ENCODE results near the gene CRACR2A.

CRACR2A gene, protein sequence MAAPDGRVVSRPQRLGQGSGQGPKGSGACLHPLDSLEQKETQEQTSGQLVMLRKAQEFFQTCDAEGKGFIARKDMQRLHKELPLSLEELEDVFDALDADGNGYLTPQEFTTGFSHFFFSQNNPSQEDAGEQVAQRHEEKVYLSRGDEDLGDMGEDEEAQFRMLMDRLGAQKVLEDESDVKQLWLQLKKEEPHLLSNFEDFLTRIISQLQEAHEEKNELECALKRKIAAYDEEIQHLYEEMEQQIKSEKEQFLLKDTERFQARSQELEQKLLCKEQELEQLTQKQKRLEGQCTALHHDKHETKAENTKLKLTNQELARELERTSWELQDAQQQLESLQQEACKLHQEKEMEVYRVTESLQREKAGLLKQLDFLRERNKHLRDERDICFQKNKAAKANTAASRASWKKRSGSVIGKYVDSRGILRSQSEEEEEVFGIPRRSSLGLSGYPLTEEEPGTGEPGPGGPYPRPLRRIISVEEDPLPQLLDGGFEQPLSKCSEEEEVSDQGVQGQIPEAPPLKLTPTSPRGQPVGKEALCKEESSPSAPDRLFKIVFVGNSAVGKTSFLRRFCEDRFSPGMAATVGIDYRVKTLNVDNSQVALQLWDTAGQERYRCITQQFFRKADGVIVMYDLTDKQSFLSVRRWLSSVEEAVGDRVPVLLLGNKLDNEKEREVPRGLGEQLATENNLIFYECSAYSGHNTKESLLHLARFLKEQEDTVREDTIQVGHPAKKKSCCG

DNA sequence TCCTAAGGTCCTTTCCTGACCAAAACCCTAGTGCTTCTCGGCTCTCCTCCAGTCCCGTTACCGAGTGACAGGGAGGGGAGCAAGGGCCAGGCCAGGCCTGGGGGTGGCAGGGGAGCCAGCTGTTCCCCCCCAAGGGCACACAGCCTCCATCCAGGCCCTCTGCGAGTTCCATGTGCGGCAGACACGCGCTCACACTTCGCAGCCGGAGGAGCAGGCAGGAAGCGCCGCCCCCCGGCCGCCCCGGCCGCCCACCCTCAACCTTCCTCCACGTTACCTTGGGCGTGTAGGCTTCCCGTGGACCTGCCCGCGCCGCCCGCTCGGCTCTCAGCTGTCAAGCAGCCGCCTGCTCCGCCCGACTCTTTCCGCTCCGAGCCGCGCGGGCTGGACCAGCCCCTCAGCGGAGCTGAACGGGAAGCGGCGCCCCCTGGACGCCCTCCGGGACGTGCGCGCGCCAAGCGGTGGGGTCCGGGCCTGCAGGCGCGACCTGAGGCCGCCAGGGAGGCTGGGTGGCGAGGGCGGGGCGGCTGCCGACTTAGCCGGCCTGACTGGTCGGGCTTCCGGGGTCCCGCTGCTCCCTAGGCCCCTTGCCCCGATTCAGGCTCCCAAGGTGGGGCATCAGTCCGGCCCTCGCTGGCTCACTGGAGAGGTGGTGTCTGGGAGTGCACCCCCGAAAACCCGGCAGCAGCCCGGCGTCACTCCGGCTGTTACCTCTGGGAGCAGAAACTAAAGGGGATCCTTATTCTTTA is at the start of gene CRACR2A:
TSS of gene CRACR2A (minus strand) at position 369 of the 746 bp plus-strand sequence. CDS start 56,110 bp downstream, outside the sequence.
- peak within 1 kb of the TSS; percentile 99 for H3K27ac Mint-ChIP-seq
- no peaks in the 10 kb centered on the region for H3K27me3 Mint-ChIP-seq
- peak within 1 kb of the TSS; percentile 98 for H3K4me3 Mint-ChIP-seq
- peaks cover 9% of the 10 kb centered on the region for H3K36me3 Mint-ChIP-seq
- H3K4me1 Mint-ChIP-seq (ENCODE audit: low read depth), result peaks cover 57% of the 10 kb centered on the region
- H3K9me3 Mint-ChIP-seq (ENCODE audit: low read depth), result no peaks in the 10 kb centered on the region

DNA sequence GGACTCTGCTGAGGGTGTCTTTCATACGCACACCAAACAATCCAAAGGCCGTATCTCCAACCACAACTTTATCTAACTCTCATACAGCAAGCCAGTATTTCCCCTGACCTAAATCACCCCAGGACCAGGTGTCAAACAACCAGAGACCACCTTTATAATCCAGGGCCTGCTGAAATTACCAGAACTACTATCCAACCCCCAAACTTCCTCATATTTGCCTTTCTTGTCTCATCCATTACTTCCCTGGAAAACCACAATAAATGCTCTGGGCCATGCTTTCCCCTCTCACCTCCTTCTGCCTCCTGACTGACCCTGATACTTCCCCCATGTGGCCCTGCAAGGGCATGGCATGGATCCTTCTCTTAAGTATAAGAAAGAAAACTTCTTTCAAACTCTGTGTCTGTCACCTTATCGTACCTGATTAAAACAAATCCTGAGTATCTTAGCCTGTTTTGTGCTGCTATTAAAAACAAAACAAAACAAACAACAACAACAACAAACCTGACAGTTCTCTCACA is 44.7 kb upstream of the CRACR2A start:
- Mint-ChIP-seq H3K9me3 (ENCODE audit: low read depth) (no peaks in the 10 kb centered on the region), H3K4me3 (no peak overlapping the region), H3K27ac (no peak overlapping the region), H3K27me3 (no peaks in the 10 kb centered on the region), H3K36me3 (peaks cover 9% of the 10 kb centered on the region), H3K4me1 (ENCODE audit: low read depth) (no peaks in the 10 kb centered on the region)

DNA sequence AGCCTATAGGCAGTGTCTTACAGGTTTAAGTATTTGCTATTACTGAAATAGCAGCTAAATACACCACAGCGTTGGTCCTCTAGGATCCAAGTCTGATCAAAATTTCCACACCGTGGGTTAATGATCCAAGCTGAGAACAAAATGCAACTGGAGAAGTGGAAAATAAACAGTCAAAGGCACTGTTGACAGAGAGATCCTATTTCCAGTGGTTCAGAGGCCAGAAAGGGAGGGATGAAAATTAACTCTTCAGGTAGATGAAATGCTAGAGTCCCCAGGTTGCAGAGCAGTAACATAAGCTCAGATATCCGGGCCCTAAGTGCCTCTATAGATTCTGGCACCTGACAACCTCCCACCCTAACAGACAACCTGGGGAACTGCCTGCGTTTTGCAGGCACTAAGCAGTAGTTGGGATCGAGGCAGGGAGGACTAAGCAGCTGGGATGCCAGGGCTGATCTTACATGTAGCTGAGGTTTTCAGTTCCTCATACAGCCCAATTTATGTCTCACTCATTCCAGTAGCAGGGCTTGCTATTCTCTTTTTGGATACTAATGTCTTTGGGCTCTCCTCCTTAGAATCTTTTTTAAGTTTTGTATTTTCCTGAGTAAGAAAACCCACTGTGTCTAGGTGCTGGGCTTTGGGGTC is 42.7 kb upstream of the CRACR2A start:
- Mint-ChIP-seq H3K9me3 (ENCODE audit: low read depth) (no peaks in the 10 kb centered on the region), H3K4me1 (ENCODE audit: low read depth) (no peaks in the 10 kb centered on the region), H3K36me3 (peaks cover 9% of the 10 kb centered on the region), H3K27ac (no peak overlapping the region), H3K4me3 (no peak overlapping the region), H3K27me3 (no peaks in the 10 kb centered on the region)

DNA sequence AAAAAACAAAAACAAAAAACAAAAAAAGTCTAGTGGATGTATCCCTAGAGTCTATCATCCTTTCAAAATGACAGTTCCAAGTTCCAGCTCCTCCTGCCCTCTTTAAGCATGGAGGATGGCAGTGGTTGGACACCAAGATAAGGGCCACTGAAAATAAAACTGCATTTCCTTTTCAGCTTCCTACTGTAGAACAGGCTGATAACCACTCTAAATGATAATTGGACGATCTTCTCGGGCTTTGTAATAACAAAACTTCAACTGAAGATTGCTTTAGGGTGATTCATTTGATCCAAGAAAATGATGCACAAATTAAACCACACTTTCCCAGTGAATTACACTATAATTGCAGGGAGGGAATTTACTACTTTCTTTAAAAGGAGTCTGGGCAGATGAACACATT is 42.2 kb upstream of the CRACR2A start:
- H3K27me3 Mint-ChIP-seq, result no peaks in the 10 kb centered on the region
- H3K4me1 Mint-ChIP-seq (ENCODE audit: low read depth), result no peaks in the 10 kb centered on the region
- no peak overlapping the region for H3K4me3 Mint-ChIP-seq
- H3K9me3 Mint-ChIP-seq (ENCODE audit: low read depth), result no peaks in the 10 kb centered on the region
- H3K36me3 Mint-ChIP-seq, result peaks cover 9% of the 10 kb centered on the region
- no peak overlapping the region for H3K27ac Mint-ChIP-seq

DNA sequence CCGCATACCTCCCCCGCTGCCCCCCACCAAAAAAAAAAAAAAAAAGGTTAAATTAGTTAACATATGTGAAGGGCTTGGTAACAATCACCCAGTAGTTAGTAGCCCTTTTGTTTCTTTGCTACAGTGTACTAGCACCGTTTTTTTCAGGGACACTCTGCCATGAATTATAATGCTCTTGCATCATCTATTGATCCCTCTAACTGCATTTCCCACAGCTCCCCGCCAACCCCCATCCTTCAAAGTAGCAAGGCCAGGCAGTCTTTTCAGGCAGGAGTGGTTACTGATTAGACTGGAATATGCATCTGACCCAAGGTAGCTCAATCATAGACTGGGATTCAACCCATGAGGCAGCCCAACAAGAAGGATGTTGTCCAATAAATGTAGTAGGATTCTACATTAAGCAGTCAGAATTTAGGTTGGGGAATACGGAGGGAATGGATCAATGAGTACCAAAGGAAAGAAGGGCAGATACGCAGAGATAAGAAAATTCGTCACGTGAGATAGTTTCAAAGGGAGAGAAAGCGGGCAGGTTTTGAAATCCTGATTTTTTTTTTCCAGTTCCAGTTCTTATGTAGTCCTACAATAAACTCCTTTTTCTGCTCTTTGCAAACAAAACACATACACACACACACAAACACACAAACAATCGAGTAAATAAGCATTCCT is 39.8 kb upstream of the CRACR2A start:
- Mint-ChIP-seq H3K9me3 (ENCODE audit: low read depth) (no peaks in the 10 kb centered on the region), H3K27me3 (no peaks in the 10 kb centered on the region), H3K36me3 (peaks cover 13% of the 10 kb centered on the region), H3K4me3 (no peak overlapping the region), H3K4me1 (ENCODE audit: low read depth) (no peaks in the 10 kb centered on the region), H3K27ac (no peak overlapping the region)

DNA sequence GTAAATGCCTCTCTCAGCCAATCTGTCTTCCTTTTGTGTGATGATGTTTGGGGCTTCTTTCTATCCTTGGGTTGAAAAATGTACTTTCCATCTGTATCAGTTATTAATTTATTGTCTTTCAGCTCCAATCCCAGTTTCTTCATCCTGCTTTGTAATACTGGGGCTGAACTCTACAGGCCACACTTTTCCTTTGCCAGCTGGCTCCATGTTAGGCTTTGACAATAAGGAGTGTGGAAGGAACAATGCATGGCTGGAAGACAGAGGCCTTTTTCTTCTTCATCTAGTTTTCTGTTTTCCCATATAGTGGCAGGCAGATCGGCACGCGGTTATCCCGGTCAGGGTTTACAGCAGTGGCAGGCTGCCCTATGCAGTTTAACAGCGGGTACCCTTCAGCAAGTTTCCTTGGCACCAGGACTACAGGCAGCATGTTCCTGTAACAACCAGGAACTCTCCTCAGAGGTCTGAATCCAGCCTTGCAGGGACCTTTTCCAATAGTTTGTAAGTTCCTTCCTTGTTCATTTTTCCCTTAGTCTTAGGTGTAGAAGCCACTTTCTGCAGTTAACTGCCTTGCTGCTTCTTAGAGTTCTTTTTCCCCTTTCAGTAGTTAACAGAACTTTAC is 38.5 kb upstream of the CRACR2A start:
- Mint-ChIP-seq H3K4me1 (ENCODE audit: low read depth) (no peaks in the 10 kb centered on the region), H3K27me3 (no peaks in the 10 kb centered on the region), H3K27ac (no peak overlapping the region), H3K4me3 (no peak overlapping the region), H3K9me3 (ENCODE audit: low read depth) (no peaks in the 10 kb centered on the region), H3K36me3 (peaks cover 14% of the 10 kb centered on the region)

DNA sequence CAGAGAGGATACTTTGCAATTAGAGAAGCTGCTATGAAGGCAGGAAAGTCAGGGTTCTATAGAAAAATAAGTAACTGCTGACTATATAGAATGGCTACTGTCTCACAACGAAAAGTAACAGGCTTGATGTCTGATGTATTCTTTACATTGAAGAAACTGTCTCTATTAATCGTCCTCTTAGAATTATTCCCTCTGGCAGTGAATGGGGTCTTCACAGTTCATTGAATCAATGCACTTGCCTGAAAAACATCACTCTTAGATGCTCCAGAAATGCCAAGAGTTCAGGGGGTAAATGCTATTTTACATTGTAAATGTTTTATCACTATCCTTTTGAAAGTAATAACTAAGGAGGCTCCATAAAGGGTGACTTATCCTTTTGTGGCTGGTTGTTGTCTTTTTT is 37.7 kb upstream of the CRACR2A start:
- Mint-ChIP-seq H3K27ac (no peak overlapping the region), H3K27me3 (no peaks in the 10 kb centered on the region), H3K36me3 (peaks cover 13% of the 10 kb centered on the region), H3K4me3 (no peak overlapping the region), H3K9me3 (ENCODE audit: low read depth) (no peaks in the 10 kb centered on the region), H3K4me1 (ENCODE audit: low read depth) (no peaks in the 10 kb centered on the region)

DNA sequence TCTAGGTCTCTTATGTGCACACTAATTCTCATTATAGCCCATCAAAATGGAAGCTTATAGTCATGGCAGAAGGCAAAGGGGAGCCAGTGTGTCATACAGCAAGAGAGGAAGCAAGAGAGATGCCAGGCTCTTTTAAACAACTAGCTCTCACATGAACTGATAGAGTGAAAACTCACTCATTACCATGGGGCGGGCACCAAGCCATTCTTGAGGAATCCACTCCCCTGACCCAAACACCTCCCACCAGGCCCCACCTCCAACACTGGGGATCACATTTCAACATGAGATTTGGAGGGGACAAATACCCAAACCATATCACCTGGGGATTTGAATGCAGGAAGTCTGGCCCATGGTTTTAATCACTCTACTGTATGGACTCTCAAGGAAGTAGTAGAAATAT is 36.9 kb upstream of the CRACR2A start:
- H3K36me3 Mint-ChIP-seq, result peaks cover 12% of the 10 kb centered on the region
- H3K4me3 Mint-ChIP-seq, result no peak overlapping the region
- no peaks in the 10 kb centered on the region for H3K4me1 Mint-ChIP-seq (ENCODE audit: low read depth)
- H3K27me3 Mint-ChIP-seq, result no peaks in the 10 kb centered on the region
- no peak overlapping the region for H3K27ac Mint-ChIP-seq
- H3K9me3 Mint-ChIP-seq (ENCODE audit: low read depth), result no peaks in the 10 kb centered on the region

DNA sequence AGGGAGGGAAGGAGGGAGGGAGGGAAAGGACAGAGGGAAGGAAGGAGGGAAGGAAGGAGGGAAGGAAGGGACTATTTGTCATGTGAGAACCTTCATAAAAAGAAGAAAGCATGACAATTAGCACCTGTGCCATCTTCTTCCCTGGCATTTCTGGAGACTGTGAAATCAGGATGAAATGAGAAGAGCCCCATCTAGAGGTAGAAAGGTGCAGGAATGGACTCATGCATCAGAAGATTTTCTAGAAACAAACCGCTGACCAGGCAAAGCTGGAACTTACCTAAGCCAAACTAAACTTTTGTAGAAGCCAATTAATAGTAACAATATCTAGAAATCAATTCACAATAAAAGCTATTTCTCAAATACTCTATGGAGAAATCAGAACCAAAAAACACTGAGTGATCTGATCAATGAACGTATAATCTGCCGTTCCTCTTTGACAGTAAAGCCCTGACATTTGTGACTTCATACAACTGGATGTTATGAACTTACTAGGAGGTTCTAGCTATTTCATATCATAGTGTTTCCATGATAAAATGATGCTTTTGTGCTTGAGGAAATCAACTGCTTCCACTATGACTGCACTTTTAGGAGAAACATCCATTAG is 24.4 kb upstream of the CRACR2A start:
- no peak overlapping the region for H3K4me3 Mint-ChIP-seq
- H3K4me1 Mint-ChIP-seq (ENCODE audit: low read depth), result peaks cover 3% of the 10 kb centered on the region
- peaks cover 3% of the 10 kb centered on the region for H3K36me3 Mint-ChIP-seq
- no peaks in the 10 kb centered on the region for H3K27me3 Mint-ChIP-seq
- no peak overlapping the region for H3K27ac Mint-ChIP-seq
- no peaks in the 10 kb centered on the region for H3K9me3 Mint-ChIP-seq (ENCODE audit: low read depth)

DNA sequence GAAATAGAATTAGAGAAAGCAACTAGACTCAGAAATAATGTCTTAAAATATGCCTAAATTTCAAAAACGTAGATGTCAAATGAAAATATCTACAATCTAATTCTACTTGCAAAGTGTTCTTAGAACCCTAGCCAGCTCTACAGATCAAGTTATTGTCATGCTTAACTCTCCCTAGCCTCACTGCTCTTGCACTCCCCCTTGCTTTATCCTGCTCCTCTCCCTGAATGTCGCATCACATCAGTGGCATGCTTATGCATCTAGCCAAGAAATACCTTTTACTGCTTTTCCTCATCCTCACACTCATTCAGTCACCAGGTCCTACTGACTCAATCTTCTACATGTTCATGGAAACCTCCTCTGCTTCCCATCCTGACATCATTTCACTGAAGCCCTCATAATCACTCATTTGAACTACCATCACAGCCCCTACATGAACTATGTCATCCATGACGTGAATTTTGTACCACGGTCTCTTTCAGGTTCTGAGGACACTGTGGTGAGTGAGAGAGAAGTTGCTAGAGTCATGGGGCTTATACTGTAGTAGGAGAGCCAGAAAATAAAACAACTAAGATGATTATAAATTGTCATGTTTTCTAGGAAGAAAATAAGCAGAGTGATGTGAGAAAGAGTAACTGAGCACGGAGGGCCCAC is 22.6 kb upstream of the CRACR2A start:
- peaks cover 3% of the 10 kb centered on the region for H3K36me3 Mint-ChIP-seq
- peaks cover 4% of the 10 kb centered on the region for H3K4me1 Mint-ChIP-seq (ENCODE audit: low read depth)
- H3K4me3 Mint-ChIP-seq, result no peak overlapping the region
- no peak overlapping the region for H3K27ac Mint-ChIP-seq
- no peaks in the 10 kb centered on the region for H3K27me3 Mint-ChIP-seq
- H3K9me3 Mint-ChIP-seq (ENCODE audit: low read depth), result no peaks in the 10 kb centered on the region

DNA sequence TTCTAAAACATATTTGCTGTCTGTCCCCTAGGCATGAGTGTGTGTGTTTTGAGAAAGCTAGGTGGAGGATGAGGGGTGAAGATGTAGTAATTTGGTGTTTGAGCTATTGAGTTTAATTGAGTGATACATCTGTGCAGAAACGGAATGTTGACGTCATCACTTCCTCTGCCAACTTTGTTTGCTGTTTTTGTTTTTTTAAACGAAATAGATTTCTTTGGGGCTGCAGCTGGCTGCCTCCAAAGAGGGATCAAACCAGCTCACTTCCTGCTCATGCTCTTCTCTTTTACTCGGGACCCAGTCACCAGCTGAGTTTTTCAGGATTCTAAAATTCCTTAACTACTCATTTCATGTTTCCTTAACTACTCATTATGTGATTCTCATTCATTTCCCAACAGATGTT is 19.5 kb upstream of the CRACR2A start:
- no peaks in the 10 kb centered on the region for H3K27me3 Mint-ChIP-seq
- no peak overlapping the region for H3K27ac Mint-ChIP-seq
- H3K9me3 Mint-ChIP-seq (ENCODE audit: low read depth), result no peaks in the 10 kb centered on the region
- H3K4me3 Mint-ChIP-seq, result no peak overlapping the region
- H3K4me1 Mint-ChIP-seq (ENCODE audit: low read depth), result peaks cover 4% of the 10 kb centered on the region
- peaks cover 6% of the 10 kb centered on the region for H3K36me3 Mint-ChIP-seq

DNA sequence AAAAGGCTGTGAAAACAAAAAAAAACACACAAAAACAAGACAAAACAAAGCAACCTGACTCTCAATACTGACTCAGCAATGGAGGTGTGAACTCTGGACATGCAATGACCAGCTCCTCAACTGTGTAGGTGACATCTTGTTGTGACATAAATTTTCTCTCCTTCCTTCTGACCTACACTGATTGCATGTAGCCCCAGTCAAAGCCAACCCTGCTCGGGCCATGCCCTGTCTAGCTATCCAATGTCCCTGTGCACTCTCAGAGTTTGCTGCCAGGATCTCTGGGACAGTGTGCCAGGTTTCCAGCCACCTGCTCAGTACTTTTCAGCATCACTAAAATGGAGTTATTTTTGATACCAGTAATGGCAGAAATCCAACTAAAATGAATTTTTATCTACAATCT is 18.9 kb upstream of the CRACR2A start:
- Mint-ChIP-seq H3K4me1 (ENCODE audit: low read depth) (peaks cover 4% of the 10 kb centered on the region), H3K27me3 (no peaks in the 10 kb centered on the region), H3K27ac (no peak overlapping the region), H3K4me3 (no peak overlapping the region), H3K36me3 (peaks cover 6% of the 10 kb centered on the region), H3K9me3 (ENCODE audit: low read depth) (no peaks in the 10 kb centered on the region)

DNA sequence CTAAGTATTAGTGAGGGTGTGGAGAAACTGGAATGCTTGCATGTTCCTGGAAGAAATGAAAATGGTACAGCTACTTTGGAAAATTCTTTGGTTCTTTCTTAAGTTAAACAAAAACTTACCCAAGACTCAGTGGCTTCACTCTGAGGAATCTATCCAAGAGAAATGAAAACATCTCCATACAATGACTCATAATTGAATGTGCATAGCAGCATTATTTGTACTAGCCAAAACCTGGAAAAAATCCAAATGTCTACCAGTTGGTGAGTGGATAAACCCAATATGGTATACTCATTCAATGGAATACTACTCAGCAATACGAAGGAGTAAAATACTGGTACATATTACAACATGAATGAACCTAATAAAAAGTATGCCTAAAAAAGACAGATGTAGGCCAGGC is 18.0 kb upstream of the CRACR2A start:
- no peak overlapping the region for H3K27ac Mint-ChIP-seq
- H3K4me3 Mint-ChIP-seq, result no peak overlapping the region
- peaks cover 8% of the 10 kb centered on the region for H3K36me3 Mint-ChIP-seq
- H3K9me3 Mint-ChIP-seq (ENCODE audit: low read depth), result no peaks in the 10 kb centered on the region
- peaks cover 4% of the 10 kb centered on the region for H3K4me1 Mint-ChIP-seq (ENCODE audit: low read depth)
- H3K27me3 Mint-ChIP-seq, result no peaks in the 10 kb centered on the region
